Panc1 (cell line): ENCODE data around the gene TGFBR1. TPM values are rescaled to one million over a fixed set of nuclear protein-coding genes. Genes with fewer than 3 reads are reported as not detected.

Source experiments
- ATAC-seq: fragments of 200-7000 bp; cut with Tn5 transposase; 2 replicates; pipeline ENCODE4 v1.9.1; 2020; ENCODE audit warnings: mild to moderate bottlenecking, moderate library complexity
- BruUV-seq: library from RNA; stranded (reverse); fragments of 400-500 nt; replicated peaks from 2 replicates; lab custom pipeline; 2021; lab: Mats Ljungman, UMichigan
- CTCF ChIA-PET: fragments of 300-600 bp; sonication (Branson Sonifier 250); formaldehyde crosslinking; loops from one replicate; lab custom pipeline; 2022; ENCODE audit warnings: antibody characterized with exemption; lab: Charles Lee
- POLR2A ChIA-PET: fragments of 300-600 bp; sonication (Branson Sonifier 250); formaldehyde crosslinking; loops from one replicate; lab custom pipeline; 2022; ENCODE audit warnings: antibody characterized with exemption; lab: Charles Lee
- DNase-seq: peaks from one replicate; pipeline ENCODE4 v3.0.0-alpha.2; 2010; ENCODE audit warnings: low read depth, low spot score
- H3K27ac ChIP-seq: 2 replicates; pipeline ENCODE4 v1.5.1; 2011; ENCODE audit warnings: mild to moderate bottlenecking, low read length, inconsistent platforms
- H3K27me3 ChIP-seq: fragments of 200-500 bp; sonication (Bioruptor generic); 2 replicates; pipeline ENCODE4 v1.6.0; 2014; ENCODE audit warnings: low read length, inconsistent platforms; ENCODE audit not compliant: control insufficient read depth, insufficient read depth
- H3K36me3 ChIP-seq: fragments of 200-500 bp; sonication (Bioruptor generic); 2 replicates; pipeline ENCODE4 v1.5.1; 2014; ENCODE audit warnings: inconsistent platforms, mild to moderate bottlenecking, low read length, moderate library complexity; ENCODE audit not compliant: control insufficient read depth, insufficient read depth
- H3K4me1 ChIP-seq: 2 replicates; pipeline ENCODE4 v1.5.1; 2011; ENCODE audit warnings: inconsistent platforms, mild to moderate bottlenecking, low read length, moderate library complexity; ENCODE audit not compliant: control insufficient read depth, insufficient read depth
- H3K4me3 ChIP-seq, 2 experiments: 2 replicates each; pipeline ENCODE4 v1.5.1; 2011 to 2012; ENCODE audit warnings: low read depth in 2 of 2, low read length in 2 of 2, mild to moderate bottlenecking in 2 of 2, inconsistent platforms in 1 of 2, moderate library complexity in 1 of 2
- H3K9me3 ChIP-seq: fragments of 200-500 bp; sonication (Bioruptor generic); 2 replicates; pipeline ENCODE4 v1.5.1; 2014; ENCODE audit warnings: low read depth, mild to moderate bottlenecking, inconsistent platforms, low read length, moderate library complexity; ENCODE audit not compliant: control insufficient read depth, insufficient read depth
- POLR2AphosphoS5 ChIP-seq: IDR thresholded peaks from 2 replicates; pipeline ENCODE4 v1.6.1; 2012; ENCODE audit warnings: mild to moderate bottlenecking, low read depth, low read length, moderate library complexity
- SIN3A ChIP-seq: IDR thresholded peaks from 2 replicates; pipeline ENCODE4 v1.6.1; 2012; ENCODE audit warnings: low read depth, mild to moderate bottlenecking, low read length, moderate library complexity, borderline replicate concordance; ENCODE audit not compliant: insufficient read depth
- TCF7L2 ChIP-seq: IDR thresholded peaks from 2 replicates; pipeline ENCODE4 v1.6.1; 2011; ENCODE audit warnings: mild to moderate bottlenecking, low read depth, low read length, inconsistent platforms
- in situ Hi-C: cut with HindIII; loops from 2 replicates; pipeline ENCODE4 v1.10.0; 2016; ENCODE audit warnings: low sequenced_read_pairs, low pct_unique_long_range_greater_than_20kb
- intact Hi-C: fragments of 100-400 bp; cut with micrococcal nuclease; formaldehyde crosslinking; loops from one replicate; pipeline ENCODE4 v1.10.0; 2022; ENCODE audit not compliant: unreplicated experiment
- total RNA-seq: library from RNA; stranded (reverse); gene quantifications from one replicate; pipeline ENCODE4 v1.2.1, GENCODE V29; 2021; ENCODE audit not compliant: unreplicated experiment
- TF ChIP-seq, protein P1 (sequence below): fragments of 450-650 bp; IDR thresholded peaks from 2 replicates; pipeline ENCODE4 v1.5.1; 2017; ENCODE audit warnings: mild to moderate bottlenecking
- TF ChIP-seq, protein P2 (sequence below), 2 experiments: IDR thresholded peaks; 2 replicates each; pipeline ENCODE4 v1.6.1; 2011 to 2012; ENCODE audit warnings: low read depth in 2 of 2, control low read depth in 1 of 2, low read length in 1 of 2, mild to moderate bottlenecking in 1 of 2, moderate library complexity in 1 of 2; ENCODE audit not compliant: insufficient read depth in 1 of 2

The TGFBR1 gene
- total RNA-seq, 1 experiment from 2014 or later: 22.2 TPM

DNA sequence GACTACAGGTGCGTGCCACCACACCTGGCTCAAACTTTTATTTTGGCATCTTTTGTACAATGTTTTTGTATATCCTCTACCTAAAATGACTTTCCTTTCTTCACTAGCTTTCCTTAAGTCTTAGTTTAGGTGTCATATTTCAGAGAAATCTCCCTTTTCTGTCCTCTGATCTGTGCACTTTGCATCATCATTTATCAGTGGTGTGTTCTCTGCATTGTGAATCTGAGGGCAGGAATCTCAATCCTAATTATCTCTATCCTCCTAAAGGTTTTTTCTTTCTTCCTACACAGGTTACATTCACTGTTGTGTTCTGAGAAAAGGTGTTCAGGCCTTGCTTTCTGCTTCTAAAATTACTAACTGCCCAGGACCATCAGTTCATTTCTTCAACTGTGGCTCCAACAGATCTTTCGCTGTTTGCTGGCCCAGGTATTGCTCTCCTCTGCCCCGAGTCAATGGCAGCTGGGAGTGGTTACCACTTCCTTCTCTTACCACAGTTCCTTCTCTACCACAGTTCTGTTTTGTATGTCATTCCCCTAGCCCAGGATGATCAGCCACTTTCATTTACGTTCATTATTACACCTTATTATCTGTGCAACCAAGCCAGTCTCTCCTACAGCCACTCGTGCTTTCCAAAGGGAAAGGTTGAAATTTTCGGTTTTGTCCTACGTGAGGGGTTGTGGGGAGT lies 14.0 kb downstream of the TGFBR1 start:
- DNase-seq (no peak), ATAC-seq (no peak)
- no TSS peak for BruUV-seq
- no peak for TF ChIP-seq SIN3A
- TF ChIP-seq, protein P1, sequence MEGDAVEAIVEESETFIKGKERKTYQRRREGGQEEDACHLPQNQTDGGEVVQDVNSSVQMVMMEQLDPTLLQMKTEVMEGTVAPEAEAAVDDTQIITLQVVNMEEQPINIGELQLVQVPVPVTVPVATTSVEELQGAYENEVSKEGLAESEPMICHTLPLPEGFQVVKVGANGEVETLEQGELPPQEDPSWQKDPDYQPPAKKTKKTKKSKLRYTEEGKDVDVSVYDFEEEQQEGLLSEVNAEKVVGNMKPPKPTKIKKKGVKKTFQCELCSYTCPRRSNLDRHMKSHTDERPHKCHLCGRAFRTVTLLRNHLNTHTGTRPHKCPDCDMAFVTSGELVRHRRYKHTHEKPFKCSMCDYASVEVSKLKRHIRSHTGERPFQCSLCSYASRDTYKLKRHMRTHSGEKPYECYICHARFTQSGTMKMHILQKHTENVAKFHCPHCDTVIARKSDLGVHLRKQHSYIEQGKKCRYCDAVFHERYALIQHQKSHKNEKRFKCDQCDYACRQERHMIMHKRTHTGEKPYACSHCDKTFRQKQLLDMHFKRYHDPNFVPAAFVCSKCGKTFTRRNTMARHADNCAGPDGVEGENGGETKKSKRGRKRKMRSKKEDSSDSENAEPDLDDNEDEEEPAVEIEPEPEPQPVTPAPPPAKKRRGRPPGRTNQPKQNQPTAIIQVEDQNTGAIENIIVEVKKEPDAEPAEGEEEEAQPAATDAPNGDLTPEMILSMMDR: no peak
- no peak for TF ChIP-seq POLR2AphosphoS5
- TF ChIP-seq, protein P2, sequence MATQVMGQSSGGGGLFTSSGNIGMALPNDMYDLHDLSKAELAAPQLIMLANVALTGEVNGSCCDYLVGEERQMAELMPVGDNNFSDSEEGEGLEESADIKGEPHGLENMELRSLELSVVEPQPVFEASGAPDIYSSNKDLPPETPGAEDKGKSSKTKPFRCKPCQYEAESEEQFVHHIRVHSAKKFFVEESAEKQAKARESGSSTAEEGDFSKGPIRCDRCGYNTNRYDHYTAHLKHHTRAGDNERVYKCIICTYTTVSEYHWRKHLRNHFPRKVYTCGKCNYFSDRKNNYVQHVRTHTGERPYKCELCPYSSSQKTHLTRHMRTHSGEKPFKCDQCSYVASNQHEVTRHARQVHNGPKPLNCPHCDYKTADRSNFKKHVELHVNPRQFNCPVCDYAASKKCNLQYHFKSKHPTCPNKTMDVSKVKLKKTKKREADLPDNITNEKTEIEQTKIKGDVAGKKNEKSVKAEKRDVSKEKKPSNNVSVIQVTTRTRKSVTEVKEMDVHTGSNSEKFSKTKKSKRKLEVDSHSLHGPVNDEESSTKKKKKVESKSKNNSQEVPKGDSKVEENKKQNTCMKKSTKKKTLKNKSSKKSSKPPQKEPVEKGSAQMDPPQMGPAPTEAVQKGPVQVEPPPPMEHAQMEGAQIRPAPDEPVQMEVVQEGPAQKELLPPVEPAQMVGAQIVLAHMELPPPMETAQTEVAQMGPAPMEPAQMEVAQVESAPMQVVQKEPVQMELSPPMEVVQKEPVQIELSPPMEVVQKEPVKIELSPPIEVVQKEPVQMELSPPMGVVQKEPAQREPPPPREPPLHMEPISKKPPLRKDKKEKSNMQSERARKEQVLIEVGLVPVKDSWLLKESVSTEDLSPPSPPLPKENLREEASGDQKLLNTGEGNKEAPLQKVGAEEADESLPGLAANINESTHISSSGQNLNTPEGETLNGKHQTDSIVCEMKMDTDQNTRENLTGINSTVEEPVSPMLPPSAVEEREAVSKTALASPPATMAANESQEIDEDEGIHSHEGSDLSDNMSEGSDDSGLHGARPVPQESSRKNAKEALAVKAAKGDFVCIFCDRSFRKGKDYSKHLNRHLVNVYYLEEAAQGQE (IDR thresholded peaks at IDR 0.05; ENCODE audit: insufficient read depth in 1 of 2, low read depth in 2 of 2, low read length in 1 of 2): no peak
- TF ChIP-seq TCF7L2: no peak
- no peaks in the 10 kb centered on the region for H3K36me3 ChIP-seq
- in situ Hi-C loops: no loop called here
- CTCF ChIA-PET: no interaction called here
- no peaks in the 10 kb centered on the region for H3K4me1 ChIP-seq
- H3K9me3 ChIP-seq: no peaks in the 10 kb centered on the region
- no peak overlapping the region for H3K4me3 ChIP-seq
- intact Hi-C loops: no loop called here
- POLR2A ChIA-PET: no interaction called here
- no peak overlapping the region for H3K27ac ChIP-seq
- H3K27me3 ChIP-seq: no peaks in the 10 kb centered on the region

GRCh38 chr9:99119976-99120655 lies 15.2 kb downstream of the TGFBR1 start:
- no peak overlapping the region for H3K4me3 ChIP-seq
- no peak for TF ChIP-seq SIN3A
- TF ChIP-seq, protein P1: no peak
- TF ChIP-seq, protein P2 (IDR thresholded peaks at IDR 0.05; ENCODE audit: insufficient read depth in 1 of 2, low read depth in 2 of 2, low read length in 1 of 2): no peak
- no peak for TF ChIP-seq POLR2AphosphoS5
- no peak for TF ChIP-seq TCF7L2
- CTCF ChIA-PET: no interaction called here

More at GRCh38 chr9:99119976-99120655, 15.2 kb downstream of the TGFBR1 start:
- Histone ChIP-seq H3K27me3 (no peaks in the 10 kb centered on the region), H3K36me3 (no peaks in the 10 kb centered on the region), H3K9me3 (no peaks in the 10 kb centered on the region), H3K4me1 (no peaks in the 10 kb centered on the region), H3K27ac (no peak overlapping the region)
- intact Hi-C loops: no loop called here
- DNase-seq (no peak), ATAC-seq (no peak)
- POLR2A ChIA-PET: no interaction called here
- in situ Hi-C loops: no loop called here
- BruUV-seq: no TSS peak
